Activated CD4-positive, alpha-beta T cell treated with anti-CD3 and anti-CD28 coated beads, Interleukin-2, amount 50 U/mL, for 24 hours (primary cell): ENCODE data around the gene TMPRSS6.

Source experiments
- DNase-seq, 2 donors: peaks; one replicate each; pipeline ENCODE4 v3.0.0-alpha.2; 2020; ENCODE audit warnings: low read depth in 1 of 2, low spot score in 1 of 2

Gene TMPRSS6

DNA sequence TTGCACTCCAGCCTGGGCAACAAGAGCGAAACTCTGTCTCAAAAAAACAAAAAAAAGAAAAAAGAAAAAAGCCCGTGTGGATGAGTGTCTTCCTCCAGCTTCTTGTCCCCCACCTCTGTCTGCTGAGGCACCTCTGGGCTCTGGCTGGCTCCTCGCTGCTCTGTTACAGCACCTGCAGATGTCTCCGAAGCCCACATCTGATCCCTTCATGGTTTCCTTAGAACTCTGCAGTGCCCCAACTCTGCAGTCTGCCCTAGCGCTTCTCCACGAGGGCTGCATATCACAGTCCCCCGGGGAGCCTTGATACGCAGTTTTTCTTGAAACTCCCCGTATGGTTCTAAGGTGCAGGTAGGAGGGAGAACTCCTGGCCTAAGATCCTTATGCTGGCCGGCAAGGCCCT is 42.1 kb downstream of the TMPRSS6 start:
- DNase-seq, result no peak

DNA sequence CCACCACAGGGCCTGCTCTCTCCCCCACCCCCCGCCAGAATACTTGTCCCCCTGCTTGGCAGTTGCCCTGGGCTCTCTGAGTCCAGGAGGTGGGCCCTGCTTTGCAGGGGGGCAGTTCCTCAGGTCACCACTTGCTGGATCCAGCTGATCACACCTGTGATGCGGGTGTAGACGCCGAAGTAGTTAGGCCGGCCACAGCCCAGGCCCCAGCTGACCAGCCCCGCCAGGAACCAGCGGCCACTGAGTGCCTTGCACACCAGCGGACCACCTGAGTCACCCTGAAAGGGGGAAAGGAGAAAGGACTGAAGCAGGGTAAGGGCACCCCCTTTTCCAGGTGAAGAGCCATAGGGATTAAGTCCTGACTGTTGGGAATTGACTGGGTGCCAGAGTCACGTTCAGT is 43.6 kb downstream of the TMPRSS6 start:
- no peak for DNase-seq

DNA sequence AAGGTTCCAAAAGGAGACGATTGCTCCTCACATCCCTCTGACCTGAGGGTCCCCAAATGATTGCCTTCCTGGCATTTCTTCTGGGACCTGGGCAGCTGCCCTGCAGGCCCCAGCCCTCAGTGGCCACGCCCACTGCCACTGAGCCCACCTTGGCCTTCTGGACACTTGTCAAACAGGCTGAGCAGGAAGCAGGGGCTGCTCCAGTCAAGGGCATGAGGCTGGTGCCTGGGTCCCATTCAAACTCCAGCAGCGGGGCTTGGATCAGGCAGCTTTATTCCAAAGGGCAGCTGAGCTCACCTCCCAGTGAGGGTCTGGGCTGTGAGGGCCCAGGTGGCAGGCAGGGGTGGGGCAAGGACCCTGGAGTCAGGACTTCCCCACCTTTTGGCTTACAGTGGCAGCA is 44.3 kb downstream of the TMPRSS6 start:
- DNase-seq, result no peak

DNA sequence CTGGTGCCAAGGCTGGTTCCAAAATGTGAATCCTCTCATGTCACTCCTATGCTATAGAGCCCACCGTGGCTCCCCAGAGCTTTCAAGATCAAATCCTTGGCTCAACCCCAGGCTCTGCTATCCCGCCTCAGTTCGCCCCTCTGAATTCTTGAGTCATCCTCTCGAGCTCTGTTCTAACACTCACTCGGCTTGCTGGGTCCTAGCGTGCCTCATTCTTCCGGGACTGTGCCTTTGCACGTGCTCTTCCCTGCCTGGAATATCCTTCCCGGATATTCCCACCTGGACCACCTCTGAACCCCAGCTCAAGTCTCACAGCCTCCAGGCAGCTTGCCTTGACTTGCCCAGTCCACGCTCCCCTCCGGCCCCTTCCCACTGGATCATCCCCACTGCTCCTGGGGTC is 45.0 kb downstream of the TMPRSS6 start:
- no peak for DNase-seq

DNA sequence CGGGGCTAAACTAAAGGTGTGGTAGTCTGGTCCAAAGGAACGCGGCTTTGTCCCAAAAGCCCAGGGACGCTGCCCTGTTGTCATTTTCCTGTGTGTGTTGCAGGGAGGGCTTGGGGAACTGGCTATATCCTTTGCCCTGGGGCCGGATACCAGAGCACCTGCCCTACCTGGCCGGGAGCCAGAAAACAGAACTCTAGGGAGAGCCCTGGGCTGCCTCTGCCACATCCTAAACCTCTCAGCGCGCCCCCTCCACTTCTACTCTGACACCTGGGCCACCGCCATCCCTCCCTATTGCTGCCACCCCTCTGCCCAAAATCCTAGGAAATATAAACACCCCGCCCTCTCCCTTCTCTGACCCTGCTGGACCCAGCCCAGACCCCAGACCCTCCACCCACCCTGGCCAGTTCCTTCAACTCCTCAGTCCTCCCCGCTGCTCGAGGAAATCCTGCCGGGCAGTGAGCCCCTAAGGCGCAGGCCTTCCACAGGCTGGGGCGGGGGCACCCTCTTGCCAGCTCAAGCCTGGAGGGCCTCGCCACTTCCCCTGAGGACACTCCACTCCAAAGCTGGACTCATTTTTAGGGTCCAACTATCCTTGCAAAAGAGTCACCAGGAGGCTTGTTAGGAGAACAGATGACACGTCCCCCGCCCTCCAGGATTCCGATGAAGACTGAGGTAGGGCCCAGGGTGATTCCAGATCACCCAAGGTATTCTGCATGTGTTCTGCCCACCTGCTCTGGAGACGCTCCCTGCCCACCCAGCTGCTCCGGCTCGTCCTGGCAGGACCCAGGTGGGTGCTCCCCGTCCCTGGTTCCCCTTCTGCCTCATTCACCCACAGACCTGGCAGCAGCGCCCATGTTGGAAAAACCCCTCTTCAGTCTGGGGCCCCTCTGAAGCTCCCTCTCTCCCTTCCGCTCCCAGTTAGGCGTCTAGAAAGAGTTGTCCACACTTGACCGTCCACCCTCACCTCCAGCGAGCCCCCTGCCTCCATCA is 45.8 kb downstream of the TMPRSS6 start:
- DNase-seq, result no peak

DNA sequence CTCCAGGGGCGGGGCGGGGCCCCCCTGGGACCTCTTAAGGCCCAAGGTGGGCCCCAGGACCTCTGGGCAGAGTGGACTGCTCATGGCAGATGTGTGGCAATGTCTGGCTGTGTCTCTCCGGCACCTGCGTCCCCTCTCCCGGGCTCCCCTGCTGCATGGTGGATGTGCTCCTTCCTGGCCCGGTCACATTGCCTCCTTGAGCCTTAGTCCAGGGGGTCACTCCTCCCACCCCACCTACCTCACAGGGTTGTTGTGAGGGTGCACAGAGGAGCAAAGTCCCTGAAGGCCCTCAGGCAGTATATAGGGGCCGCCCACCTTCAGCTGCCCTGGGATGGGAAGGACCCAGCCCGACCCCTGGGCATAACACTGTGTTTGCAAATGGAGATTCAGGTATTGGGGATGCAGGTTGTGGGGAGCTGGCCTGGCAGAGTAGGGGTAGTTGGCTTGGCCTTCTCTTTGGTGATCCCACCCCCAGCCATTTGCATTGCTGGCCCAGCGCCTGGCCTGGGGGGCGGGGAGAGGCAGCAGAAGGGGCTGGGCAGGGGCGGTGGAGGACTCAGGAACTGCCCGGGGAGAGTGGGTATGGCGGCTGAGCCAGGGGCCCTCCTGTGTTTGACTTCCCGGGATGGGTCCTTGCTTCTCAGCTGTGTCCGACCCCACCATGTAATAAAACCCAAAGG is 46.7 kb downstream of the TMPRSS6 start:
- DNase-seq, result no peak

DNA sequence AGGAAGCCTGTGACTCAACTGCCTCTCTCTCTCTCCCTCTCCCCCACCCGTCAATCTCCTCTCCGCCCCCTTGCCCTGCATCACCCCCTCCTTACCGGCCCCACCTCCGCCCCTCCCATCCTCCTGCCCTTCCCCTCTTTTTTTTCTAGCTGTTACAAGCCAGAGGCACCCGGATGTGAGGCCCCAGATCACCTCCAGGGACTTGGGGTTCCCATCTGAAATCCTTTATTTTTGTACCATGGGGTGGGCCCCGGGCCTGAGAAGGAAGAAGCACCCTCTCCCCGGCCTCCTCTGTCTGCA is 47.2 kb downstream of the TMPRSS6 start:
- no peak for DNase-seq

DNA sequence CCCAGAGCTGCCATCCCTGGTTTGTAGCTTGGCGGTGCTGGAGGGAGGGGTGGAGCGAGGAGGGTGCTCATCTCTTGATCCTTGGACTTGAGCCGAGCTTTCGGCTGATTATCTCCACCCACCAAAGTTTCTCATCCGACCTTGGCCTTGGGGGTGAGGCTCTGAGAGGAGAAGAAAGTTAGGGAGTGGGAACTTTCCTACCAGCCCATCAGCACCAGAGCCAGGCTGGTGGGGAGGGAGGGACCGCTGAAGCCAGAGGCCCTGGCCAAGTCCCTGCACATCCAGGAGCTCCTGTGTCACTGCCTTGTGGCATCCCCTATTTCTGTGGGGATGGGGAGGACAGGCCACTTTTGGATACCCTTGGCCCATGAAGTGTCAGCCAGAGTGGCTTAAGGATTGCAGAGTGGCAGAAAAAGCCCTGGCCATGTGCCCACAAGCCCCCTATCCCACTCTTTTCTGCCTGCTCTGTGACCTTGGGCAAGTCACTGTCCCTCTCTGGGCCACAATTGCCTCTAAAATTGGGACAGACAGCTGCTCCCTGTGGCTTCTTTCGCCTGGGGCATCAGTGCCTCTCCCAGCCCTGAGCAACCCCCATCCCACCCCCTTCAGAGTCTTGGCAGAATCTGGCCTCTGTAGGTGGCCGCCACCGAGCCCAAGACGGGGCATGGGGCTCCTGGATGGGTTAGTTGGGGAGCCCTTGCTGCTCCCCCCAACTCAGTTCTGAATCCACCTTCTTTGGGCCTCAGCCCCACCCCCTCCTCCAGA is 47.7 kb downstream of the TMPRSS6 start:
- DNase-seq, result no peak

DNA sequence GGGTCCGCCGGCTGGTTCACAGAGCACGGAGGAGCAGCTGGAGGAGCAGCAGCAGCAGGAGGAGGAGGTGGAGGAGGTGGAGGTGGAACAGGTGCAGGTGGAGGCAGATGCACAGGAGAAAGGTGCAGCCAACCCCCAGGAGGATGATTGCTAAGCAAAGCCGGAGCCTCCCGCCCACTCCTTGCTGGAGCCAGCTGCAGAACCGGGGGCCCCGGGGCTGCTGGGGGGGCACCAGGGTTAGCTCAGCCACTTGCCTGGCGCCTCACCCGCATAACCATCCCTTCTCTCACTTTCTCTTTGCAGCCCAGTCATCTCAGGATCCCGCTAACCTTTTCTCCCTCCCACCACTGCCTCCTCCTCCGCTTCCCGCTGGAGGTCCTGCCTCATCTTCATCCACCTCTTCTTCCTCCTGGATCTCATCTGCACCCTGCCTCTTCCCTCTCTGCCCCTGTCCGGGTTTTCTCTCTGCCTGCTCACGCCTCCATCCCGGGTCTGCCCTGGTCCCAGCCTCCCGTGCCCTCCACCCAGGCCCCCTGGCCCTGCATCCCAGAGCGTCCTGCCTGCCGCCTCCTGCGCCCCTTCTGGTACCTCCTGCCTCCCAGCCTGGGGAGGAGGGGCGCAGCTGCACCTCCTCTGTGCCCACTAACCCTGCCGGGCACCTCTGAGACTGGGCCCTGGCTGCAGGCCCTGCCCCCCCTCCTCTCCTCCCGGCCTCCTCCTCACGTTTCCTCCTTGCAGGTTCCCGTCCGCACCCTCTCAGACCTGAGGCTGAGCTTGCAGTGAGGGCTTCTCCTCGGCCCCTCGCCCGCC is 48.5 kb downstream of the TMPRSS6 start:
- DNase-seq, result peak; percentile 16 to 18

DNA sequence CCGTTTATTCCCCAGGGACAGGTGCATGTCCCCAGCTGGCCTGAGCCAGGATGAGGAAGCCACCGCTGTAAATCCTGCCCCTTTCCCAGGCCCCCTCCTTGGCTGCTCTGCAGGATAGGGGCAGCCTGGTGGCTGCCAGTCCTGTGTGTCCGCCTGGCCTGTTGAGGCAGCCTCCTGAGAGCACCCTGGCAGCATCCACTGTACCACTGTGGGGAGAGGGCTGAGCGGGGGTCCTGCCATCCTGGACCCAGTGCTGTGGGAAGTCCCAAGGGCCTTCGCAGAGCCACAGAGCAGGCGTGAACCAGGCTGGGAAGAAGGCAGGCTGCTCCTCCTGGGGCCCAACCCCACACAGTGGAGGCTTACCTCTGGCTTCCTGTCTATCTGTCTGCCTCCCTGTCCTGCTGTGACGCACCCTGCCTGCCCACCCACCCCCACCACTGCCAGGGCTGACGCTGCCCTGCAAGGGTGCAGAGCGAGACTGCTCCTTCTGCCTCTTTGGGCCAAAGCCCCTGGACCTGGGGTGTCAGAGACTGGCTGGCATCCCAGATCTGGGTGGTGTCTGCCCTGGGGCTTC is 49.5 kb downstream of the TMPRSS6 start:
- DNase-seq, result no peak

DNA sequence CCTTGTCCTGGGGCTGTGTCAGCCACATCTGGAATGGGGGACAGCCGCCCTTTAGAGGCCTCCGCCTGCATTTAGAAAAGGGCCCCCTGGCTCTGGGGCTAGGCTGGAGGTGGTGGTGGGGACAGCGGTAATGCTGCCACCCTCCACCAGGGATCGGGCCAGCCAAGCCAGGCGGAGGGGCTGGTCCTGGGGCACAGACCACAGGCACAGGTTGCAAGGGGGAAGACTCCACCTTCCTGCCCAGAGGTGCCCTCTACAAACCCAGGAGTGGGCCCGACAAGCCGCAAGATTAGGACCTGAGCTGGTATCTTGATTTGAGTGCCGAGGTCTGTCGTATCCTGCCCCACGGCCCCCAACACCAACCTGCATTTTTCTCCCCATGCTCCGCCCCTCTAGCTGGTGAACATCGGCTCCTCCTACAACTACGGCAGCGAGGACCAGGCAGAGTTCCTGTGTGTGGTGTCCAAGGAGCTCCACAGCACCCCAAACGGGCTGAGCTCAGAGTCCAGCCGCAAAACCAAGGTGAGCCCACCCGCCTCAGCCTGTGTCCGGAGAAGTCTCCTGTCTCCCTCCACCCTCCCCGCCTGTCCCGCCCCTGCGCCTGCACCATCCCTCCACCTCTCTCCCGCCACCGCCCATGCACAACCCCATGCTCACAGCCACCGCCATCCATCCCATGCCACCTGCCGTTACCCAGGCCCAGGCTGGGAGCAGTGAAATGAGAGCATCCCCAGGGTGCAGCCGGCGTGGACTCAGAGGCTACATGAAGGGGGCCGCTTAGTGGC is 50.4 kb downstream of the TMPRSS6 start:
- DNase-seq, result no peak

DNA sequence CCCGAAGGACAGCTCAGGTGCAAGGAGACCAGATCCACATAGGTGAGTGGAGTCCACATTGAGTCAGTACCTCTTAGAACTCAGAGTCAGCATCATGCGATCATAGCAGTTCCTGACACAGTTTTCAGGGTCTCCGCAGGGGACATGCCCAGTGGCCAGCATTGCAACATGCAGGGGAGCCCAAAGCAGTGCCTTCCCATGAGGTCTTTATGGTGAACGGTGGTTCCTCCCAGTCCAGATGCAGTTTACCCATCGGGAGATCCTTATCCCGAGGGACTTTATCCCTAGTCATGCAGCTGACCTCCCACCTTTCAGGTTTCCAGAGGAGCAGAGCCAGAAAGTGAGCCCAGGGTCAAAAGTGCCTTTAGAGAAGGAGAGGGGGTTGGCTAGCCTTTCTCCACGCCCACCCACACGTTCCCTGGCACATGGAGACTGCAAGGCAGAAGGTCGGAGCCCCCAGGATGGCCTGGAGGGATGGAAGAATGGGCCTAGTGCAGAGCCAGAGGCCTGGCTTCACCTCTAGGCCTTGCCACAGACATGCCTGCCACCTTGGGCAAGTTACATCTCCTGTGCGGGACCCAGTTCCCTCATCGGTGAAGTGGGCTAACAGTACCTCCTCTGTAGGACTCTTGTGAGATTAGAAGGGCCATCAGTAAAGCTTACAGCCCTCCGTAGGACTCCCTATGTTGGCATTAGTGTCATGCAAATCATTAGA is 51.6 kb downstream of the TMPRSS6 start:
- DNase-seq, result no peak

DNA sequence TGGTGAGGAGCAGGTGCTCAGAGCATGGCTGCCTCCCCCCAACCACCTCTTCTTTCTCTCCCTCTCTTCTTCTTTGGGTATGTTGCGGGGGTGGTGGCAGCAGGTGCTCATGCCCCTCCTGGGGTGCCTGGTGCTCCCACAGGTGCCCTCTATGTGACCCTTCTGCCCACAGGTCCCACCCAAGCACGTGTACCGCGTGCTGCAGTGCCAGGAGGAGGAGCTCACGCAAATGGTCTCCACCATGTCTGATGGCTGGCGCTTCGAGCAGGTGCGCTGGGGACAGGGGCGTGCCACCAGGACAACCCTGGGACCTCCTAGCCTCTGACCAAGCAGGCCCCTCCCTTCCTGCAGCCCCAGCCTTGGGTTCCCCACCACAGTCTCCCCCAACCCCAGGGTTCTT is 52.3 kb downstream of the TMPRSS6 start:
- DNase-seq, result no peak

DNA sequence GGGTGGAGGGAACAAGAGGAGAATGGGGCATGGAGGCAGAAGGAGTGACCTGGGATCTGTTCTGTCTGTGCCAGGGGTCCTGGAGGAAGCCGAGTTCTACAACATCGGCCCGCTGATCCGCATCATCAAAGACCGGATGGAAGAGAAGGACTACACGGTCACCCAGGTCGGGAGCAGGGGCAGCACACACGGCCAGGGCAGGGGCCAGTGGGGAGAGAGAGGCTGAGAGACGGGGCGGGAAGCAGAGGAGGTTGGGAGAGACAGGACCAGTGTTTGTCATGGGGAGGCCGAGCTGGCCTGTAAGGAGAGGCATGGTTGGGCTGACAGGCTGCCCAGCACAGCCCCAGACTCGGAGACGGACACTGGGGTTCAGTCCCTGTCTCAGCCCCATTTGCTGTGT is 53.3 kb downstream of the TMPRSS6 start:
- no peak for DNase-seq

DNA sequence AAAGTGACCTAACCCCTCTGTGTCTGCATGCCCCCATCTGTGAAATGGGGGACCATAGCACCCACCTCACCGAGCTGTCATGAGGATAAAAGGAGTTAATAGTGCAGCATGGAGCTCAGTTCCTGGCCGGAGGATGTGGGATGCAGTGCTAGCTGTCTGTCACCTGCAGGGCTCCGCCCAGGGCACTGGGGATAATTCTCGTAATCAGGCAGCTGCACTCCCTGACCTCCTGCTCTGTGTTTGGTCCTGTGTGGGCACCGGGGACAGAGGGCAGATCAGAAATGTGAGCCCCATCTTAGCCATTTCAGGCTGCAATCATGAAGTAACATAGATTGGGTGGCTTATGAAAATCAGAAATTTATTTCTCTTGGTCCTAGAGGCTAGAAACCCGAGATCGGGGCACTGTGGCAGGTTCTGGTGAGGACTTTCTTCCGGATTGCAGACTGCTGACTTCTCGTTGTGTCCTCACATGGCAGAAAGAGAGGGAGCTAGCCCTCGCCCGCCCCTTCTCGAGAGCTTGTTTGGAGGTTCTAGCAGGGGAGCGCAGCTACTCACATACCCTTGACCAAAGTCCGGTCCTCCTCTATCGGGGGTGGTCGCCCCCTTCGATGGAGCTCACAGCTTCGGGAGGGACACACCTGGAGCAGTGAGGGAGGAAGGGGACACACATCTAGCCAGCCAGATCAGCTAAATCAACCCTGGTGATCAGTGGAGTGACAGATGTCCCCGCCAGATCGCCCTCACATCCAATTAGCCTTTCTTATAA is 54.7 kb downstream of the TMPRSS6 start:
- DNase-seq, result no peak

DNA sequence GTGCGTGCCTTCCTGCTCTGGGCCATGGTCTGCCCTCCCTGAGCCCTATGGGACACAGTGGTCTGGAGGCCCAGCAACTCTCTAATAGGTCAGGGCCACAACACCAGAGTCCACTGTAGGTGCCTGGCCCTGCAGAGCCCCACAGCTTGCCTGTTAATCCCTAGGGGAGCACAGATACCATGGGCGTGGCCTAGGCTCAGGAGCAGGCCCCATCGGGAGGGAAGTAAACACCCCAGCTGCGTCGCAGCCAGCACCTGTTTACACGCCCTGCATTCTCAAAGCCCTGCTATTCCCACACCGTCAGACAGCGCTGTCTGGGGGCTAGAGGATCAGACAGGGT is 55.5 kb downstream of the TMPRSS6 start:
- no peak for DNase-seq

DNA sequence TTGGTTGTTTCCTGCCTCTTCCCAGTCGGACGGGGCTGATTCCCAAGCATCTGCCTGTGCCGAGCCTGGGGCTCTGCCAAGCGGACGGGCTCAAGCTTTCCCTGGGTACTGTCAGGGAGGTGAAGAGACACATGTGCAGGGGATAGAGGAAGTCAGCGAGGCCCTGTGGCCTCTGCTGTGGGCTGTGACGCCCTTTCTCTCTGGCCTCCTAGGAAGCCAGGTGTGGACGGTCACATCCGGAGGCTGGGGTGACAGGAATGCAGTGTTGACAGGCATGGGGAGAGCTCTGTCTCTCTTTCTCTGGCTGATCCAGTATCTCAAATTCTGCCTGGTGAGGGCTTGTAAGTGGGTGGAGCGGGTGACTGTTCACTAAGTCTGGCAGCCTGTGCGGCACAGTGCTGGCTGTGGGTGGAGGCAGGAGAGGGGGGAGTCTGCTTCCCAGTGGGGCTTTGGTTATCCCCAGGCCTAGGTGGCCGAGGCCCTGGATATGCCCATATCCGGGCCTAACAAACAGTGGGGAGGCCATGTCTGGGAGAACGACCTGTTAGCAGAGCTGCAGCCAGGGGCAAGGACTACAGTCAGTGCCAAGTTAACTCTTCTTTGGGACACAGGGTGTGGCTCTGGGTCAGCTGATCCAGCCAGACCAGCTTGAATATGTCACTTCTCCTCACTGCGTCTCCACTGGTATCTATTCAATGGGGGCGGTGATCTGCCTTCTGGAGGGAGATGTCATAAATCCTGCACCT is 56.0 kb downstream of the TMPRSS6 start:
- no peak for DNase-seq
